MM.1S (cell line): ENCODE measurements around the gene ARIH1.

ENCODE experiments used
- DNase-seq: peaks from one replicate; pipeline ENCODE4 v3.0.0-alpha.2; 2015
- H2AFZ ChIP-seq: fragments of 300-600 bp; sonication (generic); 2 replicates; pipeline ENCODE4 v1.6.0; 2016; ENCODE audit warnings: antibody characterized with exemption, low read length
- H3F3A ChIP-seq: fragments of 300-600 bp; sonication (generic); 2 replicates; pipeline ENCODE4 v1.6.1; 2016; ENCODE audit warnings: mild to moderate bottlenecking, antibody characterized with exemption, low read length, moderate library complexity, mixed read lengths; ENCODE audit not compliant: insufficient read depth
- H3K27ac ChIP-seq: fragments of 300-600 bp; sonication (generic); 2 replicates; pipeline ENCODE4 v1.5.1; 2016; ENCODE audit warnings: mild to moderate bottlenecking, low read length
- H3K27me3 ChIP-seq: fragments of 300-600 bp; sonication (generic); replicated peaks from 2 replicates; pipeline ENCODE4 v1.6.0; 2016; ENCODE audit warnings: low read length; ENCODE audit not compliant: insufficient read depth
- H3K36me3 ChIP-seq: fragments of 300-600 bp; sonication (generic); replicated peaks from 2 replicates; pipeline ENCODE4 v1.6.1; 2016; ENCODE audit warnings: mild to moderate bottlenecking, low read length, mixed read lengths; ENCODE audit not compliant: insufficient read depth
- H3K4me1 ChIP-seq: fragments of 300-600 bp; sonication (generic); 2 replicates; pipeline ENCODE4 v1.6.1; 2016; ENCODE audit warnings: low read length, mixed read lengths
- H3K4me2 ChIP-seq: fragments of 300-600 bp; sonication (generic); 2 replicates; pipeline ENCODE4 v1.6.0; 2016; ENCODE audit warnings: low read depth, low read length
- H3K4me3 ChIP-seq: fragments of 300-600 bp; sonication (generic); 2 replicates; pipeline ENCODE4 v1.5.1; 2016; ENCODE audit warnings: low read length, mixed read lengths
- H3K79me2 ChIP-seq: fragments of 300-600 bp; sonication (generic); 2 replicates; pipeline ENCODE4 v1.6.1; 2016; ENCODE audit warnings: mixed run types, low read length, mixed read lengths
- H3K9ac ChIP-seq: fragments of 300-600 bp; sonication (generic); 2 replicates; pipeline ENCODE4 v1.6.1; 2016; ENCODE audit warnings: low read length, mixed read lengths
- H3K9me2 ChIP-seq: fragments of 300-600 bp; sonication (generic); replicated peaks from 2 replicates; pipeline ENCODE4 v1.6.1; 2016; ENCODE audit warnings: mild to moderate bottlenecking, low read length, mixed read lengths; ENCODE audit not compliant: insufficient read depth
- H3K9me3 ChIP-seq: fragments of 300-600 bp; sonication (generic); replicated peaks from 2 replicates; pipeline ENCODE4 v1.6.1; 2016; ENCODE audit warnings: mild to moderate bottlenecking, low read length, mixed read lengths; ENCODE audit not compliant: insufficient read depth
- H4K20me1 ChIP-seq: fragments of 300-600 bp; sonication (generic); 2 replicates; pipeline ENCODE4 v1.6.1; 2016; ENCODE audit warnings: mild to moderate bottlenecking, low read length, moderate library complexity, mixed read lengths; ENCODE audit not compliant: insufficient read depth
- CTCF ChIP-seq: fragments of 300-600 bp; sonication (generic); IDR thresholded peaks from 2 replicates; pipeline ENCODE4 v1.5.1; 2016; ENCODE audit warnings: antibody characterized with exemption, low read length, mixed read lengths
- EZH2 ChIP-seq: fragments of 300-600 bp; sonication (generic); optimal IDR thresholded peaks from 2 replicates; pipeline ENCODE3; 2017; ENCODE audit warnings: low read depth, mild to moderate bottlenecking, antibody characterized with exemption, low read length, mixed read lengths
- EZH2phosphoT487 ChIP-seq: fragments of 300-600 bp; sonication (generic); IDR thresholded peaks from 2 replicates; pipeline ENCODE4 v1.6.1; 2018; ENCODE audit warnings: antibody characterized with exemption, low read length

ARIH1 gene

GRCh38 chr15:72495007-72495406 is 20.9 kb downstream of the ARIH1 start:
- Histone ChIP-seq H3K9me2 (no peaks in the 10 kb centered on the region), H3K79me2 (peaks cover 97% of the 10 kb centered on the region), H3K4me3 (no peak overlapping the region), H3K36me3 (no peaks in the 10 kb centered on the region), H3K4me1 (no peaks in the 10 kb centered on the region), H4K20me1 (peaks cover 61% of the 10 kb centered on the region), H3K9ac (no peak overlapping the region), H3K27me3 (no peaks in the 10 kb centered on the region), H3K27ac (no peak overlapping the region), H3K9me3 (no peaks in the 10 kb centered on the region), H2AFZ (no peak overlapping the region), H3F3A (no peaks in the 10 kb centered on the region), H3K4me2 (no peak overlapping the region)
- TF ChIP-seq EZH2phosphoT487 (no peak), EZH2 (no peak), CTCF (no peak)
- no peak for DNase-seq

GRCh38 chr15:72496783-72497182 is 22.7 kb downstream of the ARIH1 start:
- Histone ChIP-seq H3K9me2 (no peaks in the 10 kb centered on the region), H3K79me2 (peaks cover 94% of the 10 kb centered on the region)

GRCh38 chr15:72497402-72497801 is 23.3 kb downstream of the ARIH1 start:
- H3K27ac ChIP-seq, result no peak overlapping the region
- peaks cover 94% of the 10 kb centered on the region for H3K79me2 ChIP-seq
- H3K4me2 ChIP-seq, result no peak overlapping the region
- no peaks in the 10 kb centered on the region for H3F3A ChIP-seq
- H2AFZ ChIP-seq, result no peak overlapping the region
- H3K4me3 ChIP-seq, result no peak overlapping the region
- H3K4me1 ChIP-seq, result no peaks in the 10 kb centered on the region
- H3K9me2 ChIP-seq, result no peaks in the 10 kb centered on the region
- DNase-seq, result no peak
- no peaks in the 10 kb centered on the region for H3K9me3 ChIP-seq
- peaks cover 47% of the 10 kb centered on the region for H4K20me1 ChIP-seq
- TF ChIP-seq EZH2phosphoT487 (no peak), CTCF (no peak), EZH2 (no peak)
- H3K27me3 ChIP-seq, result no peaks in the 10 kb centered on the region
- H3K36me3 ChIP-seq, result no peaks in the 10 kb centered on the region
- no peak overlapping the region for H3K9ac ChIP-seq

More at GRCh38 chr15:72496783-72497182, 22.7 kb downstream of the ARIH1 start:
- Histone ChIP-seq H3K4me3 (no peak overlapping the region), H3K9ac (no peak overlapping the region), H3K4me1 (no peaks in the 10 kb centered on the region), H2AFZ (no peak overlapping the region), H3K9me3 (no peaks in the 10 kb centered on the region), H3F3A (no peaks in the 10 kb centered on the region), H3K27me3 (no peaks in the 10 kb centered on the region), H4K20me1 (peaks cover 51% of the 10 kb centered on the region), H3K4me2 (no peak overlapping the region), H3K36me3 (no peaks in the 10 kb centered on the region), H3K27ac (no peak overlapping the region)
- DNase-seq, result no peak
- TF ChIP-seq CTCF (no peak), EZH2phosphoT487 (no peak), EZH2 (no peak)
